ENCODE results near the gene ACSL3.
"Not testable (repeated sequence)": the region's sequence is repeated elsewhere in the genome, so short reads cannot be mapped to it uniquely, and the experiment has no call there.

ACSL3 gene

GRCh38 chr2:222860740-222861410 is at the start of gene ACSL3:
ACSL3 (plus strand) TSS chr2:222861036; CDS start chr2:222908773, 47,737 bp downstream.
- peak; percentile 74 for DNase-seq (ENCODE audit: low read depth, low spot score)

- no peak for DNase-seq (ENCODE audit: low read depth, low spot score)
These were observed 49.0 kb upstream of the ACSL3 start for GRCh38 chr2:222811828-222812227.

GRCh38 chr2:222813177-222813843 is 47.5 kb upstream of the ACSL3 start:
- no peak for DNase-seq (ENCODE audit: low read depth, low spot score)

GRCh38 chr2:222819722-222820333 is 41.0 kb upstream of the ACSL3 start:
- no peak for DNase-seq (ENCODE audit: low read depth, low spot score)

GRCh38 chr2:222823183-222823930 is 37.5 kb upstream of the ACSL3 start:
- no peak for DNase-seq (ENCODE audit: low read depth, low spot score)

GRCh38 chr2:222825031-222825430 is 35.8 kb upstream of the ACSL3 start:
- no peak for DNase-seq (ENCODE audit: low read depth, low spot score)

- no peak for DNase-seq (ENCODE audit: low read depth, low spot score)
These were observed 33.4 kb upstream of the ACSL3 start for GRCh38 chr2:222827417-222827816.

GRCh38 chr2:222828572-222828971 is 32.3 kb upstream of the ACSL3 start:
- DNase-seq (ENCODE audit: low read depth, low spot score) = no peak

- no peak for DNase-seq (ENCODE audit: low read depth, low spot score)
These were observed 30.7 kb upstream of the ACSL3 start for GRCh38 chr2:222830164-222830563.

GRCh38 chr2:222833410-222833809 is 27.4 kb upstream of the ACSL3 start:
- no peak for DNase-seq (ENCODE audit: low read depth, low spot score)

GRCh38 chr2:222835143-222835822 is 25.6 kb upstream of the ACSL3 start:
- DNase-seq (ENCODE audit: low read depth, low spot score) = no peak

GRCh38 chr2:222835823-222836151 is 25.0 kb upstream of the ACSL3 start:
- no peak for DNase-seq (ENCODE audit: low read depth, low spot score)

GRCh38 chr2:222837643-222838056 is 23.2 kb upstream of the ACSL3 start:
- no peak for DNase-seq (ENCODE audit: low read depth, low spot score)

- no peak for DNase-seq (ENCODE audit: low read depth, low spot score)
These were observed 20.6 kb upstream of the ACSL3 start for GRCh38 chr2:222840060-222840802.

GRCh38 chr2:222842491-222843174 is 18.2 kb upstream of the ACSL3 start:
- no peak for DNase-seq (ENCODE audit: low read depth, low spot score)

GRCh38 chr2:222844323-222844722 is 16.5 kb upstream of the ACSL3 start:
- DNase-seq (ENCODE audit: low read depth, low spot score) = peak; percentile 39

GRCh38 chr2:222845314-222845713 is 15.5 kb upstream of the ACSL3 start:
- not testable (repeated sequence) for DNase-seq (ENCODE audit: low read depth, low spot score)

GRCh38 chr2:222846003-222846402 is 14.8 kb upstream of the ACSL3 start:
- DNase-seq (ENCODE audit: low read depth, low spot score) = no peak

GRCh38 chr2:222848031-222848430 is 12.8 kb upstream of the ACSL3 start:
- DNase-seq (ENCODE audit: low read depth, low spot score) = not testable (repeated sequence)

GRCh38 chr2:222848862-222849261 is 12.0 kb upstream of the ACSL3 start:
- DNase-seq (ENCODE audit: low read depth, low spot score) = no peak

Measured in smooth muscle cell of the brain vasculature (primary cell).